ENCODE data around the gene PATJ. TPM values are rescaled to one million over a fixed set of nuclear protein-coding genes. Genes with fewer than 3 reads are reported as not detected.
"Not testable (repeated sequence)": the region's sequence is repeated elsewhere in the genome, so short reads cannot be mapped to it uniquely, and the experiment has no call there.

Gene PATJ
- total RNA-seq, 4 donors from 2014 or later = 24.3 to 36.3 (median 28.8) TPM

DNA sequence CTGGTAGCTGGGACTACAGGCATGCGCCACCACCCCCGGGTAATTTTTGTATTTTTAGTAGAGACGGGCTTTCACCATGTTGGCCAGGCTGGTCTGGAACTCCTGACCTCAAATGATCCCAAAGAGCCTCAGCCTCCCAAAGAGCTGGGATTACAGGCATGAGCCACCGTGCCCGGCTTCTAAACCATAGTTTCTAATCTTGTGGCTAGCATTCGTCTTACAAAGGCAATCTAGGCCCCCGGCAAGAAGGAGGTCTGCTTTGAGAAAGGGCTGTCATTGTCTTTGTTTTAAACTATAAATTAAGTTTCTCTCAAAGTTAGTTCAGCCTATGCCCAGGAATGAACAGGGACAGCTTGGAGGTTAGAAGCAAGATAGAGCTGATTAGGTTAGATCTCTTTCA is 442.1 kb downstream of the PATJ start:
- H3K4me1 ChIP-seq = peaks cover 0 to 9% (median 0%) of the 10 kb centered on the region in 4 donors
- 85 to 86% methylated on average over 7 of the region's 7 CpGs for WGBS, 2 donors
- H3K27ac ChIP-seq = no peak overlapping the region
- H3K4me3 ChIP-seq = no peak overlapping the region
- DNase-seq (ENCODE audit: low spot score in 2 of 2) = no peak
- no peak for TF ChIP-seq POLR2A (IDR thresholded peaks at IDR 0.05)
- TF ChIP-seq EP300 (IDR thresholded peaks at IDR 0.05) = no peak
- TF ChIP-seq, protein P1, sequence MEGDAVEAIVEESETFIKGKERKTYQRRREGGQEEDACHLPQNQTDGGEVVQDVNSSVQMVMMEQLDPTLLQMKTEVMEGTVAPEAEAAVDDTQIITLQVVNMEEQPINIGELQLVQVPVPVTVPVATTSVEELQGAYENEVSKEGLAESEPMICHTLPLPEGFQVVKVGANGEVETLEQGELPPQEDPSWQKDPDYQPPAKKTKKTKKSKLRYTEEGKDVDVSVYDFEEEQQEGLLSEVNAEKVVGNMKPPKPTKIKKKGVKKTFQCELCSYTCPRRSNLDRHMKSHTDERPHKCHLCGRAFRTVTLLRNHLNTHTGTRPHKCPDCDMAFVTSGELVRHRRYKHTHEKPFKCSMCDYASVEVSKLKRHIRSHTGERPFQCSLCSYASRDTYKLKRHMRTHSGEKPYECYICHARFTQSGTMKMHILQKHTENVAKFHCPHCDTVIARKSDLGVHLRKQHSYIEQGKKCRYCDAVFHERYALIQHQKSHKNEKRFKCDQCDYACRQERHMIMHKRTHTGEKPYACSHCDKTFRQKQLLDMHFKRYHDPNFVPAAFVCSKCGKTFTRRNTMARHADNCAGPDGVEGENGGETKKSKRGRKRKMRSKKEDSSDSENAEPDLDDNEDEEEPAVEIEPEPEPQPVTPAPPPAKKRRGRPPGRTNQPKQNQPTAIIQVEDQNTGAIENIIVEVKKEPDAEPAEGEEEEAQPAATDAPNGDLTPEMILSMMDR (IDR thresholded peaks at IDR 0.05) = no peak
- no peaks in the 10 kb centered on the region for H3K36me3 ChIP-seq
- H3K27me3 ChIP-seq = no peaks in the 10 kb centered on the region
- H3K9me3 ChIP-seq = no peaks in the 10 kb centered on the region

DNA sequence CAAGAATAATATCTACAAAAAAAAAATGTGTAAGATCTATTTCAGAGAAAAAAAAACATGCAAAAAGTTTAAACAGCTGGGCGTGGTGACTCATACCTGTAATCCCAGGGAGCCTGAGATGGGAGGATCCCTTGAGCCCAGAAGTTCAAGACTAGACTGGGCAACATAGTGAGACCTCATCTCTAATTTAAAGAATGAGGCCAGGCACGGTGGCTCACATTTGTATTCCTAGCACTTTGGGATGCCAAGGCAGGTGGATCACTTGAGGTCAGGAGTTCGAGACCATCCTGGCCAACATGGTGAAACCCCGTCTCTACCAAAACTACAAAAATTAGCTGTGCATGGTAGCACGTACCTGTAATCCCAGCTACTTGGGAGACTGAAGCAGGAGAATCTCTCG is 443.0 kb downstream of the PATJ start:
- not testable (repeated sequence) for DNase-seq (ENCODE audit: low spot score in 2 of 2); H3K9me3 ChIP-seq; H3K36me3 ChIP-seq; H3K4me1 ChIP-seq; H3K27ac ChIP-seq; H3K4me3 ChIP-seq; H3K27me3 ChIP-seq
- WGBS, 2 donors = 91 to 94% methylated on average over 6 of the region's 6 CpGs

DNA sequence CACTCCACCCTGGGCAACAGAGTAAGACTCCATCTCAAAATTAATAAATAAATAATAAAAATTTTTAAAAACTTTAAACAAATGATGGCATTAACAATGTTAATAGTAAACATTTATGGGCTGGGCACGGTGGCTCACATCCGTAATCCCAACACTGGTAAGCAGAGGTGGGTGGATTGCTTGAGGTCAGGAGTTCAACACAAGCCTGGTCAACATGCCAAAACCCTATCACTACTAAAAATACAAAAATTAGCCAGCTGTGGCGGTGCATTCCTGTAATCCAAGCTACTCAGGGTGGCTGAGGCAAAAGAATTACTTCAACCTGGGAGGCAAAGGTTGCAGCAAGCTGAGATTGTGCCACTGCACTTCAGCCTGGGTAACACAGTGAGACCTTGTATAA is 443.4 kb downstream of the PATJ start:
- Histone ChIP-seq H3K36me3 (no peaks in the 10 kb centered on the region), H3K27me3 (no peaks in the 10 kb centered on the region), H3K9me3 (no peaks in the 10 kb centered on the region), H3K4me1 (peaks cover 0 to 5% (median 0%) of the 10 kb centered on the region in 4 donors), H3K27ac (no peak overlapping the region), H3K4me3 (no peak overlapping the region)
- WGBS, 2 donors = 60 to 62% methylated on average over 3 of the region's 3 CpGs
- no peak for DNase-seq (ENCODE audit: low spot score in 2 of 2)
- TF ChIP-seq POLR2A (IDR thresholded peaks at IDR 0.05) (no peak), EP300 (IDR thresholded peaks at IDR 0.05) (no peak)
- TF ChIP-seq, protein P1 (IDR thresholded peaks at IDR 0.05) = no peak

DNA sequence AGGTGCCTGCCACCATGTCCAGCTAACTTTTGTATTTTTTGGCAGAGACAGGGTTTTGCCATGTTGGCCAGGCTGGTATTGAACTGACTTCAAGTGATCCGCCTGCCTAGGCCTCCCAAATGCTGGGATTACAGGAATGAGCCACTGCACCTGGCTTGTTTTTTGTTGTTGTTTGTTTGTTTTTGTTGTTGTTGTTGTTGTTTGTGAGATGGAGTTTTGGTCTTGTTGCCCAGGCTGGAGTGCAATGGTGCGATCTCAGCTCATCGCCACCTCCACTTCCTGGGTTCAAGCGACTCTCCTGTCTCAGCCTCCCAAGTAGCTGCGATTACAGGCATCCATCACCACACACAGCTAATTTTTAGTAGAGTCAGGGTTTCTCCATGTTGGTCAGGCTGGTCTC is 445.3 kb downstream of the PATJ start:
- H3K4me1 ChIP-seq = peaks cover 0 to 2% (median 0%) of the 10 kb centered on the region in 4 donors
- no peaks in the 10 kb centered on the region for H3K36me3 ChIP-seq
- no peak overlapping the region for H3K27ac ChIP-seq
- H3K4me3 ChIP-seq = no peak overlapping the region
- no peaks in the 10 kb centered on the region for H3K27me3 ChIP-seq
- no peaks in the 10 kb centered on the region for H3K9me3 ChIP-seq
- no peak for TF ChIP-seq EP300 (IDR thresholded peaks at IDR 0.05)
- no peak for TF ChIP-seq POLR2A (IDR thresholded peaks at IDR 0.05)
- TF ChIP-seq, protein P1 (IDR thresholded peaks at IDR 0.05) = no peak
- 94 to 98% methylated on average over 5 of the region's 5 CpGs for WGBS, 2 donors
- DNase-seq (ENCODE audit: low spot score in 2 of 2) = no peak

DNA sequence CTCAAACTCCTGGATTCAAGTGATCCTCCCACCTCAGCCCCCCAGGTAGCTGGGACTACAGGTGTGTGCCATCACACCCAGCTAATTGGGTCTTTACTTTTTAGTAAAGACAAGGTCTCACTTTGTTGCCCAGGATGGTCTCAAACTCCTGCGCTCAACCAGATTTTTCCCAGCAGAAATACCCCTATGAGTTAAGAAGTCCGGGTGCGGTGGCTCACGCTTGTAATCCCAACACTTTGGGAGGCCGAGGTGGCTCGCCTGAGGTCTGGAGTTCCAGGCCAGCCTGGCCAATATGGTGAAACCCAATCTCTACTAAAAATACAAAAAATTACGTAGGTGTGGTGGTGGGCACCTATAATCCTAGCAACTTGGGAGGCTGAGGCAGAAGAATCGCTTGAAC is 445.8 kb downstream of the PATJ start:
- H3K27ac ChIP-seq = no peak overlapping the region
- H3K4me1 ChIP-seq = no peaks in the 10 kb centered on the region
- H3K27me3 ChIP-seq = no peaks in the 10 kb centered on the region
- no peak for DNase-seq (ENCODE audit: low spot score in 2 of 2)
- H3K4me3 ChIP-seq = no peak overlapping the region
- no peaks in the 10 kb centered on the region for H3K9me3 ChIP-seq
- 95 to 98% methylated on average over 8 of the region's 8 CpGs for WGBS, 2 donors
- no peaks in the 10 kb centered on the region for H3K36me3 ChIP-seq
- TF ChIP-seq EP300 (IDR thresholded peaks at IDR 0.05) (no peak), POLR2A (IDR thresholded peaks at IDR 0.05) (no peak)
- TF ChIP-seq, protein P1 (IDR thresholded peaks at IDR 0.05) = no peak

Measured in tibial nerve (tissue), 4 donors.